HEK293 (cell line): ENCODE results near the gene KIRREL3.
A peak's percentile ranks its signal among the peaks of the same experiment; 100 is the strongest.

Experiments used
- CTCF ChIA-PET: fragments of 350-600 bp; formaldehyde crosslinking; extraction: SDS; loops from one replicate; lab custom pipeline; 2021; ENCODE audit warnings: antibody characterized with exemption; lab: Yijun Ruan, JAX
- POLR2A ChIA-PET: fragments of 300-600 bp; formaldehyde crosslinking; extraction: SDS; loops from one replicate; lab custom pipeline; 2020; ENCODE audit warnings: antibody characterized with exemption, inconsistent platforms; lab: Yijun Ruan, JAX
- H3K27ac ChIP-seq: fragments of 200-500 bp; sonication (Bioruptor generic); 2 replicates; pipeline ENCODE4 v1.5.1; 2014; ENCODE audit warnings: low read depth, low read length, control low read depth, inconsistent platforms; ENCODE audit errors: extremely low read depth
- H3K36me3 ChIP-seq, 2 experiments: fragments of 200-500 bp in 1 of 2; sonication (Bioruptor generic) in 1 of 2; 1 replicate in 1 of 2; 2 replicates in 1 of 2; pipeline ENCODE4 v1.5.1; 2014 to 2017; ENCODE audit warnings: inconsistent platforms in 2 of 2, low read length in 2 of 2; ENCODE audit not compliant: control insufficient read depth in 2 of 2, insufficient read depth in 1 of 2
- H3K4me1 ChIP-seq: fragments of 200-500 bp; sonication (Bioruptor generic); 2 replicates; pipeline ENCODE4 v1.5.1; 2014; ENCODE audit warnings: mild to moderate bottlenecking, low read length, inconsistent platforms; ENCODE audit not compliant: control insufficient read depth, insufficient read depth
- H3K4me3 ChIP-seq: 2 replicates; pipeline ENCODE4 v1.5.1; 2011; ENCODE audit warnings: low read depth, mild to moderate bottlenecking, control low read depth, low read length, moderate library complexity
- H3K9me3 ChIP-seq: fragments of 200-500 bp; sonication (Bioruptor generic); 2 replicates; pipeline ENCODE4 v1.5.1; 2014; ENCODE audit warnings: low read depth, low read length, inconsistent platforms; ENCODE audit not compliant: control insufficient read depth, insufficient read depth
- EGR2 ChIP-seq: fragments of 450-650 bp; formaldehyde crosslinking; IDR thresholded peaks from 2 replicates; pipeline ENCODE4 v1.5.1; 2016; ENCODE audit warnings: low read depth, missing biosample characterization, missing genetic modification characterization
- GLIS1 ChIP-seq: fragments of 450-650 bp; formaldehyde crosslinking; IDR thresholded peaks from 2 replicates; pipeline ENCODE4 v1.5.1; 2016; ENCODE audit warnings: missing biosample characterization, missing genetic modification characterization
- PRDM2 ChIP-seq: fragments of 450-650 bp; formaldehyde crosslinking; IDR thresholded peaks from 2 replicates; pipeline ENCODE4 v1.5.1; 2016; ENCODE audit warnings: missing biosample characterization, missing genetic modification characterization, borderline replicate concordance
- REPIN1 ChIP-seq: fragments of 450-650 bp; formaldehyde crosslinking; IDR thresholded peaks from 2 replicates; pipeline ENCODE4 v1.5.1; 2017; ENCODE audit warnings: missing biosample characterization, missing genetic modification characterization, low read depth
- SCRT1 ChIP-seq: fragments of 450-650 bp; formaldehyde crosslinking; IDR thresholded peaks from 2 replicates; pipeline ENCODE4 v1.5.1; 2016; ENCODE audit warnings: missing biosample characterization, missing genetic modification characterization, borderline replicate concordance
- TCF7L2 ChIP-seq: IDR thresholded peaks from 2 replicates; pipeline ENCODE4 v1.6.1; 2011; ENCODE audit warnings: low read depth, mild to moderate bottlenecking, inconsistent platforms, low read length, moderate library complexity, borderline replicate concordance
- WT1 ChIP-seq: fragments of 450-650 bp; formaldehyde crosslinking; IDR thresholded peaks from 2 replicates; pipeline ENCODE4 v1.5.1; 2016; ENCODE audit warnings: missing biosample characterization, missing genetic modification characterization
- ZBTB26 ChIP-seq: fragments of 450-650 bp; formaldehyde crosslinking; optimal IDR thresholded peaks from 2 replicates; pipeline ENCODE3; 2016; ENCODE audit warnings: missing biosample characterization, mild to moderate bottlenecking, missing genetic modification characterization
- ZFHX2 ChIP-seq: fragments of 450-650 bp; formaldehyde crosslinking; conservative IDR thresholded peaks from 2 replicates; pipeline ENCODE4 v1.5.1; 2016; ENCODE audit warnings: missing biosample characterization, missing genetic modification characterization
- ZFP37 ChIP-seq: fragments of 450-650 bp; formaldehyde crosslinking; IDR thresholded peaks from 2 replicates; pipeline ENCODE4 v1.5.1; 2016; ENCODE audit warnings: missing biosample characterization, missing genetic modification characterization
- ZNF148 ChIP-seq: fragments of 450-650 bp; formaldehyde crosslinking; IDR thresholded peaks from 2 replicates; pipeline ENCODE4 v1.5.0; 2017; ENCODE audit warnings: missing biosample characterization, missing genetic modification characterization, borderline replicate concordance
- ZNF16 ChIP-seq: fragments of 450-650 bp; formaldehyde crosslinking; IDR thresholded peaks from 2 replicates; pipeline ENCODE4 v1.5.1; 2016; ENCODE audit warnings: low read depth, missing biosample characterization, missing genetic modification characterization
- ZNF2 ChIP-seq: fragments of 450-650 bp; formaldehyde crosslinking; IDR thresholded peaks from 2 replicates; pipeline ENCODE4 v1.5.1; 2016; ENCODE audit warnings: missing biosample characterization, missing genetic modification characterization
- ZNF202 ChIP-seq: fragments of 450-650 bp; formaldehyde crosslinking; IDR thresholded peaks from 2 replicates; pipeline ENCODE4 v1.5.1; 2016; ENCODE audit warnings: missing biosample characterization, missing genetic modification characterization, borderline replicate concordance
- ZNF366 ChIP-seq: fragments of 450-650 bp; formaldehyde crosslinking; conservative IDR thresholded peaks from 2 replicates; pipeline ENCODE4 v1.5.1; 2016; ENCODE audit warnings: missing biosample characterization, missing genetic modification characterization
- ZNF530 ChIP-seq: fragments of 450-650 bp; formaldehyde crosslinking; IDR thresholded peaks from 2 replicates; pipeline ENCODE4 v1.5.1; 2016; ENCODE audit warnings: low read depth, missing biosample characterization, missing genetic modification characterization
- ZNF571 ChIP-seq: fragments of 450-650 bp; formaldehyde crosslinking; IDR thresholded peaks from 2 replicates; pipeline ENCODE4 v1.5.0; 2017; ENCODE audit warnings: missing biosample characterization, missing genetic modification characterization
- ZNF623 ChIP-seq: fragments of 450-650 bp; formaldehyde crosslinking; IDR thresholded peaks from 2 replicates; pipeline ENCODE4 v1.5.1; 2016; ENCODE audit warnings: missing biosample characterization, missing genetic modification characterization
- ZNF629 ChIP-seq: fragments of 450-650 bp; formaldehyde crosslinking; IDR thresholded peaks from 2 replicates; pipeline ENCODE4 v1.5.1; 2017; ENCODE audit warnings: missing biosample characterization, missing genetic modification characterization
- ZNF660 ChIP-seq: fragments of 450-650 bp; IDR thresholded peaks from 2 replicates; pipeline ENCODE4 v1.5.1; 2018; ENCODE audit warnings: missing biosample characterization, mild to moderate bottlenecking, missing genetic modification characterization
- ZNF707 ChIP-seq: fragments of 450-650 bp; formaldehyde crosslinking; IDR thresholded peaks from 2 replicates; pipeline ENCODE4 v1.5.1; 2016; ENCODE audit warnings: missing biosample characterization, missing genetic modification characterization
- ZNF768 ChIP-seq: fragments of 450-650 bp; formaldehyde crosslinking; IDR thresholded peaks from 2 replicates; pipeline ENCODE4 v1.5.1; 2018; ENCODE audit warnings: missing biosample characterization, mild to moderate bottlenecking, missing genetic modification characterization
- ZNF777 ChIP-seq: fragments of 450-650 bp; formaldehyde crosslinking; IDR thresholded peaks from 2 replicates; pipeline ENCODE4 v1.5.1; 2017; ENCODE audit warnings: missing biosample characterization, missing genetic modification characterization, borderline replicate concordance

KIRREL3 gene

GRCh38 chr11:126475014-126475991 is 525.3 kb downstream of the KIRREL3 start:
- POLR2A ChIA-PET, result no interaction called here
- no peaks in the 10 kb centered on the region for H3K4me1 ChIP-seq
- CTCF ChIA-PET, result no interaction called here
- no peaks in the 10 kb centered on the region for H3K9me3 ChIP-seq
- no peaks in the 10 kb centered on the region for H3K36me3 ChIP-seq
- H3K27ac ChIP-seq, result no peak overlapping the region
- H3K4me3 ChIP-seq, result no peak overlapping the region
- TF ChIP-seq ZNF530 (tag by site-specific recombination), result no peak
- no peak for TF ChIP-seq GLIS1
- no peak for TF ChIP-seq ZNF16 (tag by site-specific recombination)
- no peak for TF ChIP-seq ZNF366 (tag by site-specific recombination)
- no peak for TF ChIP-seq REPIN1 (tag by site-specific recombination)
- no peak for TF ChIP-seq ZNF660
- no peak for TF ChIP-seq PRDM2 (tag by site-specific recombination)
- no peak for TF ChIP-seq ZNF202 (tag by site-specific recombination)
- no peak for TF ChIP-seq ZNF777 (tag by site-specific recombination)
- TF ChIP-seq WT1, result no peak
- peak; percentile 65 for TF ChIP-seq ZFHX2
- TF ChIP-seq ZFP37, result no peak
- TF ChIP-seq ZBTB26 (tag by site-specific recombination), result no peak
- no peak for TF ChIP-seq ZNF629 (tag by site-specific recombination)
- TF ChIP-seq ZNF623 (tag by site-specific recombination), result no peak
- TF ChIP-seq TCF7L2, result no peak
- TF ChIP-seq EGR2 (tag by site-specific recombination), result peak; percentile 72
- no peak for TF ChIP-seq ZNF768 (tag by site-specific recombination)

- ChIA-PET POLR2A (no interaction called here), CTCF (no interaction called here)
- no peaks in the 10 kb centered on the region for H3K36me3 ChIP-seq
- no peak overlapping the region for H3K27ac ChIP-seq
- H3K9me3 ChIP-seq, result no peaks in the 10 kb centered on the region
- no peak overlapping the region for H3K4me3 ChIP-seq
- no peaks in the 10 kb centered on the region for H3K4me1 ChIP-seq
- no peak for TF ChIP-seq ZNF707 (tag by site-specific recombination)
- TF ChIP-seq ZNF571 (tag by site-specific recombination), result no peak
- no peak for TF ChIP-seq ZNF2 (tag by site-specific recombination)
- TF ChIP-seq ZNF148 (tag by site-specific recombination), result no peak
- no peak for TF ChIP-seq SCRT1 (tag by site-specific recombination)
- TF ChIP-seq, all 188 proteins: peak for 0
Observed at GRCh38 chr11:126474220-126474619, 526.4 kb downstream of the KIRREL3 start.
